A673 (cell line): Measurements from ENCODE around the gene DOCK8. TPM values are rescaled to one million over a fixed set of nuclear protein-coding genes. Genes with fewer than 3 reads are reported as not detected.

Experiments
- BruUV-seq: library from RNA; stranded (reverse); fragments of 400-500 nt; replicated peaks from 2 replicates; lab custom pipeline; 2021; lab: Mats Ljungman, UMichigan
- CTCF ChIA-PET: fragments of 300-600 bp; sonication (Branson Sonifier 250); formaldehyde crosslinking; loops from one replicate; lab custom pipeline; 2022; ENCODE audit warnings: antibody characterized with exemption; lab: Charles Lee
- POLR2A ChIA-PET: fragments of 300-600 bp; sonication (Branson Sonifier 250); formaldehyde crosslinking; loops from one replicate; lab custom pipeline; 2022; ENCODE audit warnings: antibody characterized with exemption; ENCODE audit not compliant: low non-redundant PET; lab: Charles Lee
- DNase-seq: peaks from one replicate; pipeline ENCODE4 v3.0.0-alpha.2; 2015; ENCODE audit warnings: low spot score
- H3K27ac ChIP-seq: fragments of 200-600 bp; sonication (generic); 2 replicates; pipeline ENCODE4 v1.5.1; 2016; ENCODE audit warnings: mixed run types, low read depth, mild to moderate bottlenecking, mixed read lengths, antibody characterized with exemption, low read length; ENCODE audit not compliant: poor library complexity, severe bottlenecking
- H3K27me3 ChIP-seq: fragments of 200-600 bp; sonication (generic); replicated peaks from 2 replicates; pipeline ENCODE4 v1.6.1; 2017; ENCODE audit warnings: mixed run types, low read depth, mild to moderate bottlenecking, mixed read lengths, antibody characterized with exemption, low read length; ENCODE audit not compliant: insufficient read depth, poor library complexity
- H3K36me3 ChIP-seq: fragments of 200-600 bp; sonication (generic); 2 replicates; pipeline ENCODE4 v1.6.1; 2016; ENCODE audit warnings: mixed run types, mild to moderate bottlenecking, mixed read lengths, antibody characterized with exemption, low read length; ENCODE audit not compliant: insufficient read depth, poor library complexity, severe bottlenecking
- H3K4me1 ChIP-seq: fragments of 200-600 bp; sonication (generic); 2 replicates; pipeline ENCODE4 v1.6.1; 2017; ENCODE audit warnings: mixed run types, mild to moderate bottlenecking, mixed read lengths, antibody characterized with exemption, low read length; ENCODE audit not compliant: insufficient read depth, poor library complexity, severe bottlenecking
- H3K4me3 ChIP-seq: fragments of 200-600 bp; sonication (generic); 2 replicates; pipeline ENCODE4 v1.5.1; 2016; ENCODE audit warnings: low read depth, mixed run types, mild to moderate bottlenecking, mixed read lengths, low read length; ENCODE audit not compliant: poor library complexity, severe bottlenecking
- H3K9me3 ChIP-seq: fragments of 200-600 bp; sonication (generic); 2 replicates; pipeline ENCODE4 v1.6.1; 2016; ENCODE audit warnings: mixed run types, low read depth, mild to moderate bottlenecking, mixed read lengths, antibody characterized with exemption, low read length; ENCODE audit not compliant: poor library complexity, severe bottlenecking
- CTCF ChIP-seq: fragments of 300-800, 200-600 bp; sonication (generic); conservative IDR thresholded peaks from 2 replicates; pipeline ENCODE4 v1.5.1; 2017; ENCODE audit warnings: low read depth, mild to moderate bottlenecking, antibody characterized with exemption, low read length, moderate library complexity, mixed read lengths
- EZH2 ChIP-seq: fragments of 200-600 bp; sonication (generic); IDR thresholded peaks from 2 replicates; pipeline ENCODE4 v1.6.1; 2017; ENCODE audit warnings: borderline replicate concordance, low read depth, mild to moderate bottlenecking, mixed read lengths, antibody characterized with exemption, low read length; ENCODE audit not compliant: poor library complexity, severe bottlenecking
- intact Hi-C: fragments of 100-400 bp; cut with micrococcal nuclease; formaldehyde crosslinking; loops from one replicate; pipeline ENCODE4 v1.10.0; 2022; ENCODE audit not compliant: unreplicated experiment
- total RNA-seq: library from RNA; stranded (reverse); gene quantifications from 2 replicates; pipeline ENCODE4 v1.2.3, GENCODE V29; 2021

DOCK8 gene
- total RNA-seq, 1 experiment from 2014 or later: not detected

GRCh38 chr9:477193-477592 is 262.5 kb downstream of the DOCK8 start:
- no peak for TF ChIP-seq CTCF
- TF ChIP-seq EZH2: no peak
- no peak overlapping the region for H3K27ac ChIP-seq
- DNase-seq: no peak
- no peaks in the 10 kb centered on the region for H3K27me3 ChIP-seq
- H3K4me3 ChIP-seq: no peak overlapping the region
- no TSS peak for BruUV-seq
- H3K36me3 ChIP-seq: no peaks in the 10 kb centered on the region
- no peaks in the 10 kb centered on the region for H3K4me1 ChIP-seq
- intact Hi-C loops: no loop called here
- POLR2A ChIA-PET: no interaction called here
- H3K9me3 ChIP-seq: no peaks in the 10 kb centered on the region
- CTCF ChIA-PET: no interaction called here

- TF ChIP-seq EZH2: no peak
- no peak for TF ChIP-seq CTCF
- POLR2A ChIA-PET: no interaction called here
- H3K27ac ChIP-seq: no peak overlapping the region
- intact Hi-C loops: no loop called here
- no peaks in the 10 kb centered on the region for H3K36me3 ChIP-seq
- no peaks in the 10 kb centered on the region for H3K27me3 ChIP-seq
- no peaks in the 10 kb centered on the region for H3K4me1 ChIP-seq
- CTCF ChIA-PET: no interaction called here
- BruUV-seq: no TSS peak
- H3K4me3 ChIP-seq: no peak overlapping the region
- H3K9me3 ChIP-seq: no peaks in the 10 kb centered on the region
- no peak for DNase-seq
Measured at GRCh38 chr9:479304-479970, 264.8 kb downstream of the DOCK8 start.

- POLR2A ChIA-PET: no interaction called here
- no peaks in the 10 kb centered on the region for H3K27me3 ChIP-seq
- CTCF ChIA-PET: no interaction called here
- no peaks in the 10 kb centered on the region for H3K9me3 ChIP-seq
- no TSS peak for BruUV-seq
- no peaks in the 10 kb centered on the region for H3K36me3 ChIP-seq
- H3K27ac ChIP-seq: no peak overlapping the region
- no peaks in the 10 kb centered on the region for H3K4me1 ChIP-seq
- H3K4me3 ChIP-seq: no peak overlapping the region
- TF ChIP-seq EZH2: no peak
- no peak for TF ChIP-seq CTCF
- intact Hi-C loops: no loop called here
- DNase-seq: no peak
Measured at GRCh38 chr9:479971-480350, 265.3 kb downstream of the DOCK8 start.
